GM21619 (cell line): Measurements from ENCODE around the gene LRP2BP.
"Not testable (repeated sequence)": the region's sequence is repeated elsewhere in the genome, so short reads cannot be mapped to it uniquely, and the experiment has no call there.

Source experiments
- ATAC-seq: cut with Tn5 transposase; IDR thresholded peaks from one replicate; pipeline ENCODE4 v1.9.1; 2021; ENCODE audit not compliant: unreplicated experiment

Gene LRP2BP

GRCh38 chr4:185362570-185362969 lies 33.2 kb downstream of the LRP2BP start:
- ATAC-seq, result not testable (repeated sequence)

GRCh38 chr4:185361872-185362271 lies 33.9 kb downstream of the LRP2BP start:
- no peak for ATAC-seq

- no peak for ATAC-seq
Measured at GRCh38 chr4:185359767-185360446, 35.8 kb downstream of the LRP2BP start.

DNA sequence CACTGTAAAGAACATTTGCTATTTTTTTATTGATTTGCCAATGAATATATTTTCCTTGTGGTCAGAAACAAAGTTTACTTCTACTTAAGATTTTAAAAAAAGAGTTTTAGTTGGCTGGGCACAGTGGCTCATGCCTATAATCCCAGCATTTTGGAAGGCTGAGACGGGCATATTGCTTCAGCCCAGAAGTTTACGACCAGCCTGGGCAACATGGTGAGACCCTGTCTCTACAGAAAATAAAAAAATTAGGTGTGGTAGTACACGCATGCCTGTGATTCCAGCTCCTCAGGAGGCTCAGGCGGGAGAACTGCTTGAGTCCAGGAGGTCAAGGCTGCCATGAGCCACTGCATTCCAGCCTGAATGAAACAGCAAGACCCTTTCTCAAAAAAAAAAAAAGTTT lies 36.8 kb downstream of the LRP2BP start:
- no peak for ATAC-seq

DNA sequence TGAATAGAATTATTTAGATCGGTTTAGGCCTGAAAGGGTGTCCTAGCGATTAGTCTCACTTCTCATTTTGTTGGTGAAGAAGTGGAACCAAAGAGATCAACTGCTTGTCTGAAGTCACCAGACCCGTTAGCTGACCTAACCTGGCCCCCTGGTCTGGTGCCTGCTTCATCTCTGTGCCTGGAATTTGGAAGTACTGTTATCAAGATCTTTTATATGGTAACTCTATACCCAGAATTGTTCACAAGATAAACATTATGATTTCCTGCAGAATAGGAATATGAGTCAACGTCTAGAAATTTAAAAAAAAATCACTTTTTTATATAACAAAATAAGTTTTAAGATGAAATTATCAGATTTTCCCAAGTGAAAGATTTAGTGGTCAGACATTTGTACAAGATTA lies 37.2 kb downstream of the LRP2BP start:
- ATAC-seq, result no peak

- no peak for ATAC-seq
Measured at GRCh38 chr4:185357733-185358440, 37.8 kb downstream of the LRP2BP start.

- no peak for ATAC-seq
Measured at GRCh38 chr4:185357211-185357610, 38.5 kb downstream of the LRP2BP start.

- no peak for ATAC-seq
Measured at GRCh38 chr4:185352741-185353140, 43.0 kb downstream of the LRP2BP start.

GRCh38 chr4:185352202-185352601 lies 43.5 kb downstream of the LRP2BP start:
- ATAC-seq, result no peak

DNA sequence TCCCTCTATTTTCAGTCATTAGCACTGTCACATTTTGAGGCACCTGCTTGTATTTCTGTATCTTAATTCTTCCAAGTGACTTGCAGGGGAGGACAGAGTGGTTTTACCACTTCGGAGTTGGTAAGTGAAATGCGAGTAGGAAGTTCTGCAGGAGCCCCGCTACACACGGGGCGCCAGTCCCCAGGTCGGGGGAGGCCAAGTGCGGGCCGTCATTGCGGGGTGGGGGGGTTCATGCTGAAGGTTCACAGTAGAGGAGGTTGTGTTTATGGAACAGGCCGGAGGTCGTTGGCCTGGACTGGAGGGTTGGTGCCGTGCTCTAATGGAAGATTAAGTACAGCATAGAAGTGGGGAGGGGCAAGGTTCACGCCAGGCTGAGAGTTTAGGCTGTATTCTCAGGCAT lies 44.0 kb downstream of the LRP2BP start:
- ATAC-seq, result no peak

DNA sequence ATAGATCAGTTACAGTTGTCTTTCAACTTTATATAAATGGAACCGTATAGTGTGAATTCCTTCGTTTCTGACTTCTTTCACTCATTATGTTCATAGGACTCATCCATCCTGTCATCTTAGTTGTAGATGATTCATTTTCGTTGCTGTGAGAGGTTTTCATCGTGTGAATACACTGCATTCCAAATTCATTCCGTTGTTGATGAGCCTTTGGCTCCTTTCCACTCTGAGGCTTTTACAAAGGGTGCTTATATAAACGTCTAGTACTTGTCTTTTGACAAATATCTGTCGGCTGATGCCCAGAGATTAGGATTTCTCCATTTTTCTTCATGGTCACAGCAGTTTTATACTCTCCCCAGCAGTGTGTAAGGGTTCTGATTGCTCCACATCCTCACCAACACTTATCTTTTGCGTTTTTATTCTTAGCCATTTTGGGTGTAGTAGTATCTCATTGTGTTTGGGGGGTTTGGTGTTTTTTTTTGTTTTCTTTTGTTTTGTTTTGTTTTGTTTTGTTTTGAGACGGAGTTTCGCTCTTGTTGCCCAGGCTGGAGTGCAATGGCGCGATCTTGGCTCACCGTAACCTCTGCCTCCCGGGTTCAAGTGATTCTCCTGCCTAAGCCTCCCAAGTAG lies 48.6 kb downstream of the LRP2BP start:
- ATAC-seq, result no peak

DNA sequence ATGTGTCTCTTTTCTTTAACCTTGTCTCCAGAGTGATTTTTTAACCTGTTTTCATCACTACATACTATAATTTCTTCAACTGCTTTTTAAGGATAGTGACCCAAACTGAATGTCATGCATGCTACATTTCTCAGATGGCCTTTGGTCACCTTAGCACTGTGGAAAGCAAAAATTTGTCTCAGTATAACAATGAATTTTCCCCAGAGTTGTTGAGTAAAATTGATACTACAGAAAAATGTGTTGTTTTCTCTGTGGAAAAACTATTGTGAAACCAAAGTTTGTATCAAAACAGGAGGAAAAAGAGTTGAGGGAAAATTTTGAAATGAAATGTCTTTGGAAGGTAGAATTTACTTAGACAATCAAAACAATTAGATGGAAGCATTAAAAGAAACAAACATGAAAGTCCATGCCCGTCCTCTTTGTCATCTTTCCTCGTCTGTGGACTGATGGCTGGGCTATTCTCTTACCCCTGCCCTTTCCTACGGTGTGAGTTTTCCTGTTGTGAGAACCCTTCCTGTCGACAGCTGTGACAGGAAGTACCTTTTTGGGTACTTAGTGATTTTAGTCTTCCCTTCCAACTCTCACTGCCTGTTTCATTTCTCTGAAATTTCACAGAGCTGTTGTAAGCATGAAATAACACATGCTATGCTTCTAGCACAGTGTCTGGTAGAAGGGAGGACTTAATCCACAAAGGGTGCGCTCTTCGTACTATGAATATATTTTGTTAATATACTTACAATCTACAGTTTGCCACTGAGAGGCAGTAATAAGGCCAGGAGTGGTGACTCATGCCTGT lies 50.8 kb downstream of the LRP2BP start:
- ATAC-seq, result peak; percentile 44

DNA sequence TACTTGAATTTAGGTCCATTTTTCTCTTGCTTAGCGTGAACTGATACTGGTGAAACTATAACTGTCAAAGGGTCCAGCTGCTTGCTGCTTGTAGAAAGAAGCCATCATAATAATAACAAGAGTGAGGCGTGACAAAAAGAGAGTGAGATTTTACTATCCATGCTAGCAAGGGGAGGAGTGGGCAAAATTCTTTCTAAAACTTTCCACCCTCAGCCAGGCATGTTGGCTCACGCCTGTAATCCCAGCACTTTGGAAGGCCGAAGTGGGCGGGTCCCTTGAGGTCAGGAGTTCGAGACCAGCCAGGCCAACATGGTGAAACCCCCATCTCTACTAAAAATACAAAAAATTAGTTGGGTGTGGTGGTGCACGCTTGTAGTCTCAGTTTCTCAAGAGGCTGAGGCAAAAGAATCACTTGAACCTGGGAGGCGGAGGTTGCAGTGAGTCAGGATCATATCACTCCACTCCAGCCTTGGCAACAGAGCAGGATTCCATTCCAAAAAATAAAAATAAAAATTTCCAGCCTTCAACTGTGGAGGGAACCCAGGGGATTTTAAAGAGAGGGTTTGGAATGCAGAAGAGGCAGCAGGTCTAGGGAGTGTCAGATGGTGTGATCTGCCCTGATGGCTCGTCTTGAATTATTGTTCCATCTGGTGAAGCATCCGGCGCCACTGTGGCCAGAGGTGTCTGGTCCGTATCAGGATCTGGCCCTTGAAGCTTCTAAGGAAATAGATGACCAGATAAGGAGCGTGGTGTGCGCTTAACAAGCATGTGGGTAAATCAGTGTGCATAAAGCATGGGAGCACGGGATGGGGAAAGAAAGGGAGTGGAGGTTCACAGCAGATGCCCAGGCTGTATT lies 51.8 kb downstream of the LRP2BP start:
- peak; percentile 33 for ATAC-seq

DNA sequence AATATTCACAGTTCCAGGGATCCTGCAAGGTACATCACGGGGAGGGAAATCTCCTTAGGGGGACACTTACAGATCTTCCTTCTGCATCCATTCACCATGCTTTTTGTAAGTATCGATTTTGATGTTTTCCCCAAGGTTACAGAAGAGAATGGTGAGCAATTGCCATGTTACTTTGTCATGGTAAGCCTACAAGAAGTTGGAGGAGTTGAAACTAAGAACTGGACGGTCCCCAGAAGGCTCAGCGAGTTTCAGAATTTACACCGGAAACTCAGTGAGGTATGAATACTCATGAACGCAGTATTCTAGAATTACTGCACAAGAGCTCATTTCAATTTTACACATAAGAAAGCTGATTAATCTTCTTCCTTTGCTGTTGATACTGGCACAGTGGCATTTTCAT lies 53.9 kb downstream of the LRP2BP start:
- peak; percentile 74 for ATAC-seq

DNA sequence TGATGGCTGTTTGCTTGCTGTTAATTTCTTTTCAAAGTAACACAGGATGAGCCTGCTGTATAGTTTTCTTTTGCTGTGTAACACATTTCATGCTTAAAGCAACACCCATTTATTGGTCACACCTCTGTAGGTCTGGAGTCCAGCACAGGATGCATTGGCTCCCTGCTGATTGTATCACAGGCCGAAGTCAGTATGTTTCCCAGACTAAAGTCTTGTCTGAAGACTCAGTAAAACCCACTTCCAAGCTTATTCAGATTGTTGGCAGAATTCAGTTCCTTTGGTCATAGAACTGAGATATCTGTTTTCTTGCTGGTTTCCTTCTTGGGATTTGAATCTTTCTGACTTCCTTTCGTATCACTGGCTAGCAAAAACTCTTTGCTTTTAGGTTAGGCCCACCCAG lies 54.3 kb downstream of the LRP2BP start:
- ATAC-seq, result no peak

- no peak for ATAC-seq
Measured at GRCh38 chr4:185339941-185340340, 55.8 kb downstream of the LRP2BP start.

DNA sequence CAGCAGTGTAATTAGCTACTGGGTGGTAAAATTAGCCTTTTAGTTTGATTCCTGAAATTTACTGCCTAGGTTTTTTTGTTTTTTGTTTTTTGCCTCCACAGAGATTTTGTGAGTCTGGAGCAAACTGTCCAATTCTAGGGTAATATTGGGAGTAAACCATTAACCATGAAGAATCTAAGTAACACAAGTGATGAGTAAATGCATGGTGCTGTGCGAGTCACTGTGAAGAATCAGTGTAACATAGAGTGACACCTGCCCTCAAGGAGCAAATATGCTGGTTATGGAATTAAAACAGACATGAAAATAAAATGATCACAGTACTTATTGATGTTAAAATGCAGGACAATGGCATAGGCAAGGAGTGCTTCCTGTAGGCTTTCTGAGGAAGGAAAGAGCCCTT lies 60.1 kb downstream of the LRP2BP start:
- no peak for ATAC-seq

DNA sequence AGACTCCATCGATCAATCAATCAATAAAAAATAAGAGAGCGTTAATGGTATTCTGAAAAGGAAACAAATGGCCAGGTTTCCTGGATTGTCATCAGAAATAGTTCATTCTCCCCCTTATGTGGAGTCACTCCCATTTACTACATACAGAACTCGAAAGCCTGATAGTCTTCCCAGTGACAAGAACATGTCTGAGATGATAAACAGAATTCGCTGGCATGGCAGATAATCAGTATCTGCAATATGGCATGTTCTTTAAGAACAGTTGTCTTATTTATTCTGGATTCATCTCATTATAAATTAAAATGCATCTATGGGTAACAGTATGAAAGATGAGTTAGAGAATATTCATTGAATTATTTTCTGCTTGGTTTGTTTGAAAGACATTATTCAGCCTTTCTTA lies 61.4 kb downstream of the LRP2BP start:
- ATAC-seq, result no peak

DNA sequence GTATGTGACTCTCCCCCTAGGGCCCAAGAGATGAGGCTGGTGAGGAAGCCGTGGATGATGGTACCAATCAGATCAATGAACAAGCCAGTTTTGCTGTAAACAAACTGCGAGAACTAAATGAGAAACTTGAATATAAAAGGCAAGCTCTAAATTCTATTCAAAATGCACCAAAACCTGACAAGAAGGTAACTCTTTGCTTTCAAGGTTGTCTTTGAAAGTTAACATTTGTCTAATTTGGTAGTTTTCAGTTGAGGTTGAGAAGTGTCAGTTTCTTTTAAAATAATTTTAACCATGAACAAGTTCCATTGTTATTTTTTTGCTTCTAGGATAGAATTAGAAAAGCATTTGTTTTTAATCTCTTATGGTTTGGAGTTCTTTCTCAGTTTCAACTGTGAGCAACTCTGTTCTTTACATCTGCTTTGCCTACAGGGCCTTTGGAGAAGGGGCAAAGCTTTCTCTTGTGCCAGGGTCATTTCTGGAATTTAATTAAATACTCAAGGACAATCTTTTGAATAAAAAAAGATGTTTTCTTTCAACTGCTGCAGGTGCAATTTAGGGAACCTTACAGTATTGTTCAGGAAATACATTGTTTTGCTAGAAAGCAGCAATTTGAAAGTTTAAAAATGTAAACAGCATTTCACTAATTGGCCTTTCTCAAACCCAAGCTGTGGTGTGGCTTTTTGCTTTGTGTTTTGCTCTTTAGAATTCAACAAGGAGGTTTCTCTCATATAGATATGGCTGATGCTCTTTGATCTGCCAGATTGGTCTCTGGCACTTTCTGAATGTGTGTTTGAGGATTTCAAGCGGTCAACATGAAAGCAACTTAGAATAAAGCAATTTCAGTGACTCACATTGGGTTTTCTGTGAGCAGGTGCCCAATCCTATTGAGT lies 62.9 kb downstream of the LRP2BP start:
- ATAC-seq, result peak; percentile 72
